Cardiac muscle cell (in vitro differentiated cells and primary cell): ENCODE results near the gene MERTK. TPM values are rescaled to one million over a fixed set of nuclear protein-coding genes. Genes with fewer than 3 reads are reported as not detected.

Source experiments
- DNase-seq, 2 donors: peaks; one replicate each; pipeline versions ENCODE4 v3.0.0 to v3.0.0-alpha.2; 2010 to 2017; ENCODE audit warnings: low read depth in 1 of 2, low spot score in 1 of 2
- H3K27ac ChIP-seq: fragments of 200-600 bp; sonication (generic); 2 replicates; pipeline ENCODE4 v1.5.1; 2016
- H3K27me3 ChIP-seq: fragments of 200-600 bp; sonication (generic); 2 replicates; pipeline ENCODE4 v1.6.0; 2016; ENCODE audit warnings: control low read depth
- H3K36me3 ChIP-seq: fragments of 200-600 bp; sonication (generic); 2 replicates; pipeline ENCODE4 v1.5.1; 2016; ENCODE audit warnings: control low read depth
- H3K4me1 ChIP-seq: fragments of 200-600 bp; sonication (generic); 2 replicates; pipeline ENCODE4 v1.8.1; 2017; ENCODE audit warnings: low read depth, mild to moderate bottlenecking, mixed run types
- H3K4me3 ChIP-seq: fragments of 200-600 bp; sonication (generic); 2 replicates; pipeline ENCODE4 v1.5.1; 2016; ENCODE audit warnings: mild to moderate bottlenecking
- H3K9me3 ChIP-seq: fragments of 200-600 bp; sonication (generic); 2 replicates; pipeline ENCODE4 v1.5.1; 2017; ENCODE audit warnings: low read depth, mild to moderate bottlenecking, control low read depth
- CTCF ChIP-seq: IDR thresholded peaks from 2 replicates; pipeline ENCODE4 v1.5.1; 2012; ENCODE audit warnings: low read depth, mild to moderate bottlenecking, low read length
- polyA plus RNA-seq: library from polyadenylated mRNA; unstranded; fragments of >200 nt; fragmentation: Nextera tagmentation; extraction: Ambion mirVana; gene quantifications from 2 replicates; pipeline ENCODE4 v1.2.1, GENCODE V29; 2016
- total RNA-seq: library from RNA; depleted of rRNA; stranded (reverse); fragments of >200 nt; gene quantifications from 2 replicates; pipeline ENCODE4 v1.2.3, GENCODE V29; 2016

MERTK gene
- total and polyA plus RNA-seq, 2 experiments from 2014 or later: 4.5 to 8.7 TPM

GRCh38 chr2:111978452-111979170, 80.2 kb downstream of the MERTK start:
- Histone ChIP-seq H3K4me1 (peaks cover 3% of the 10 kb centered on the region), H3K27ac (no peak overlapping the region), H3K27me3 (no peaks in the 10 kb centered on the region), H3K4me3 (no peak overlapping the region), H3K9me3 (no peaks in the 10 kb centered on the region), H3K36me3 (peaks cover 8% of the 10 kb centered on the region)
- TF ChIP-seq CTCF: no peak
- no peak for DNase-seq

- Histone ChIP-seq H3K36me3 (peaks cover 8% of the 10 kb centered on the region), H3K9me3 (no peaks in the 10 kb centered on the region), H3K4me1 (peaks cover 7% of the 10 kb centered on the region), H3K27ac (no peak overlapping the region), H3K27me3 (no peaks in the 10 kb centered on the region), H3K4me3 (no peak overlapping the region)
- DNase-seq: no peak
- TF ChIP-seq CTCF: no peak
Observed at GRCh38 chr2:111981666-111982065, 83.3 kb downstream of the MERTK start.

- H3K27me3 ChIP-seq: no peaks in the 10 kb centered on the region
- H3K4me1 ChIP-seq: peaks cover 7% of the 10 kb centered on the region
- H3K36me3 ChIP-seq: peaks cover 8% of the 10 kb centered on the region
- DNase-seq: no peak
- H3K27ac ChIP-seq: no peak overlapping the region
- no peak overlapping the region for H3K4me3 ChIP-seq
- TF ChIP-seq CTCF: no peak
- no peaks in the 10 kb centered on the region for H3K9me3 ChIP-seq
Observed at GRCh38 chr2:111982822-111983221, 84.4 kb downstream of the MERTK start.

DNA sequence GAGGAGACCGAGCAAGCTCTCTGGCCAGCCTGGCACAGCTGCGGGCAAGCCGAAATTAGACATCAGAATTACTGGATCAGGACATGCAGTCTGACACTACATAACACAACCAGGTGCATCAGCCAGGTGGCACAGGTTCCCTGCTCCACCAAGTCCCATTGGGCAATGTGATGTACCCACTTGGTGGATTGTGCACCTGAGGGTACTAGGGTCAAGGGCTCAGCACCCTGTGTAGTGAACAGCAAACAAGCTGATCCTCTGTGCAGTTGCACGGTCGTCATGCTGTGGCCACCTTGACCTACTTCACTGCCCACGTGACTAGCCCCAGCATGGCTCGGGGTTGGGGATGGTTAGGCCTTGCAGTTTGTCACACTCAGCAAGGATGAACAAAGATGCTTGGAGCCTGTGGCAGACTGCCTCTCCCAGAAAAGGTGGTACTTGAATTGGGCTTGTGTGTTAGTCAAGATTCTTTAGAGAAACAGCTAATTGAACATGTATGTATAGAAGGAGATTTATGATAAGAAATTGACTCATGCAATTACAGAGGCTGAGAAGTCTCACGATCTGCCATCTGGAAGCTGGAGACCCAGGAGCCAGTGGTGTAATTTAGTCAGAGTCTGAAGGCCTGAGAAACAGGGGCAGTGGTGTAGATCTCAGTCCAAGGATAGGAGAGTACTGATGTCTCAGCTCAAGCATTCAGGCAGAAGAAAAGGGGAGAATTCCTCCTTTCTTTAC, 85.2 kb downstream of the MERTK start:
- Histone ChIP-seq H3K4me1 (peaks cover 7% of the 10 kb centered on the region), H3K4me3 (no peak overlapping the region), H3K9me3 (no peaks in the 10 kb centered on the region), H3K27ac (no peak overlapping the region), H3K36me3 (peaks cover 8% of the 10 kb centered on the region), H3K27me3 (no peaks in the 10 kb centered on the region)
- TF ChIP-seq CTCF: no peak
- no peak for DNase-seq

DNA sequence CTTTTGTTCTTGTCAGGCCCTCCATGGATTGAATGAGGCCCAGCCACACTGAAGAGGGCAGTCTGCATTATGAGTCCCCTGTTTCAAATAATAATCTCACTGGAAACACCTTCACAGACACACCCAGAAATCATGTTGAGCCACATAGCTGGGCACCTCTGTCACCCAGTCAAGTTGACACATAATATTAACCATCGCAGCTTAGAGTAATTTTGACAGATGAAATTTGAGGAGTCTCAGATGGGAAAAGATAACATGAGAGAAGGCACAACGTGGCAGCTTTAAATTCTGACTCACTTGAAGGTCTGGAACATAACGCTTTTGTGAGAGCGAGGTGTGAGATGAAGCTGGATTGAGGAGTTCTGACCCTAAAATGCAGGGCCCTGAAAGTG, 85.8 kb downstream of the MERTK start:
- Histone ChIP-seq H3K27me3 (no peaks in the 10 kb centered on the region), H3K9me3 (no peaks in the 10 kb centered on the region), H3K4me3 (no peak overlapping the region), H3K4me1 (peaks cover 7% of the 10 kb centered on the region), H3K36me3 (peaks cover 8% of the 10 kb centered on the region), H3K27ac (no peak overlapping the region)
- no peak for TF ChIP-seq CTCF
- no peak for DNase-seq
